Left ventricle myocardium inferior (tissue), 1 donor: ENCODE measurements around the gene POLR2A. TPM values are rescaled to one million over a fixed set of nuclear protein-coding genes. Genes with fewer than 3 reads are reported as not detected.
A peak's percentile ranks its signal among the peaks of the same experiment; 100 is the strongest.

Experiments
- DNase-seq: peaks from one replicate; pipeline ENCODE4 v3.0.0-alpha.2; 2020
- H3K27ac ChIP-seq: fragments of 200-600 bp; replicated peaks from 2 replicates; pipeline ENCODE4 v1.8.0; 2021
- H3K27me3 ChIP-seq: fragments of 200-600 bp; 2 replicates; pipeline ENCODE4 v1.8.0; 2021; ENCODE audit warnings: low read depth
- H3K36me3 ChIP-seq: fragments of 200-600 bp; 2 replicates; pipeline ENCODE4 v1.8.0; 2021
- H3K4me1 ChIP-seq: fragments of 200-600 bp; 2 replicates; pipeline ENCODE4 v1.8.0; 2021
- H3K4me3 ChIP-seq: fragments of 200-600 bp; 2 replicates; pipeline ENCODE4 v1.8.0; 2021; ENCODE audit warnings: mild to moderate bottlenecking, moderate library complexity
- H3K9me3 ChIP-seq: fragments of 200-600 bp; replicated peaks from 2 replicates; pipeline ENCODE4 v1.8.0; 2021
- CTCF ChIP-seq: fragments of 200-600 bp; IDR thresholded peaks from 2 replicates; pipeline ENCODE4 v1.8.0; 2021; ENCODE audit warnings: antibody characterized with exemption, mild to moderate bottlenecking, borderline replicate concordance
- intact Hi-C: fragments of 100-400 bp; cut with micrococcal nuclease; formaldehyde crosslinking; loops from one replicate; pipeline ENCODE4 v1.11.0; 2022
- total RNA-seq: library from RNA; stranded (reverse); fragmentation: NEBNext Ultra II Directional; extraction: Animal tissue kit (Norgen Biotek cat#: 25700); gene quantifications from one replicate; pipeline ENCODE4 v1.2.1, GENCODE V29; 2021
- donor health status: DM: no; HTN: yes; CAD: no; lungs with severe emphysema.

Gene POLR2A
- total RNA-seq, 1 donor from 2014 or later, result 38.7 TPM

GRCh38 chr17:7513850-7514419 is 29.8 kb downstream of the POLR2A start:
- Histone ChIP-seq H3K36me3 (peaks cover 57% of the 10 kb centered on the region), H3K9me3 (no peaks in the 10 kb centered on the region), H3K27me3 (no peaks in the 10 kb centered on the region), H3K27ac (no peak overlapping the region), H3K4me1 (peaks cover 3% of the 10 kb centered on the region), H3K4me3 (no peak overlapping the region)
- intact Hi-C loops, result loop anchor here (10.0 kb wide), 1 partner anchor 51 kb away; the partner anchor contains the start of gene SENP3
- TF ChIP-seq CTCF, result no peak
- no peak for DNase-seq

GRCh38 chr17:7515911-7516610 is 31.9 kb downstream of the POLR2A start:
- H3K9me3 ChIP-seq, result no peaks in the 10 kb centered on the region
- DNase-seq, result no peak
- peaks cover 3% of the 10 kb centered on the region for H3K4me1 ChIP-seq
- H3K36me3 ChIP-seq, result peaks cover 36% of the 10 kb centered on the region
- no peak overlapping the region for H3K4me3 ChIP-seq
- intact Hi-C loops, result loop anchor here (10.0 kb wide), 1 partner anchor 49 kb away; the partner anchor contains the start of gene SENP3
- H3K27me3 ChIP-seq, result no peaks in the 10 kb centered on the region
- TF ChIP-seq CTCF, result no peak
- no peak overlapping the region for H3K27ac ChIP-seq

- TF ChIP-seq CTCF, result peak; percentile 59
- H3K27me3 ChIP-seq, result no peaks in the 10 kb centered on the region
- peaks cover 6% of the 10 kb centered on the region for H3K9me3 ChIP-seq
- DNase-seq, result no peak
- H3K4me1 ChIP-seq, result no peaks in the 10 kb centered on the region
- no peak overlapping the region for H3K27ac ChIP-seq
- H3K36me3 ChIP-seq, result no peaks in the 10 kb centered on the region
- H3K4me3 ChIP-seq, result no peak overlapping the region
- intact Hi-C loops, result no loop called here
These were observed 38.9 kb downstream of the POLR2A start for GRCh38 chr17:7523033-7523432.

GRCh38 chr17:7528842-7529241 is 44.7 kb downstream of the POLR2A start:
- TF ChIP-seq CTCF, result no peak
- DNase-seq, result no peak
- H3K36me3 ChIP-seq, result no peaks in the 10 kb centered on the region
- H3K4me3 ChIP-seq, result no peak overlapping the region
- H3K4me1 ChIP-seq, result no peaks in the 10 kb centered on the region
- intact Hi-C loops, result no loop called here
- peaks cover 29% of the 10 kb centered on the region for H3K9me3 ChIP-seq
- H3K27ac ChIP-seq, result no peak overlapping the region
- H3K27me3 ChIP-seq, result no peaks in the 10 kb centered on the region

GRCh38 chr17:7530023-7530900 is 46.1 kb downstream of the POLR2A start:
- TF ChIP-seq CTCF, result no peak
- H3K4me3 ChIP-seq, result no peak overlapping the region
- H3K36me3 ChIP-seq, result no peaks in the 10 kb centered on the region
- no peak overlapping the region for H3K27ac ChIP-seq
- H3K9me3 ChIP-seq, result peaks cover 29% of the 10 kb centered on the region
- no peaks in the 10 kb centered on the region for H3K4me1 ChIP-seq
- intact Hi-C loops, result no loop called here
- no peak for DNase-seq
- no peaks in the 10 kb centered on the region for H3K27me3 ChIP-seq
